Rectal smooth muscle tissue (tissue), 1 donor: ENCODE data around the gene LAMB4.
A peak's percentile ranks its signal among the peaks of the same experiment; 100 is the strongest.

Source experiments
- H3K27ac ChIP-seq: one replicate; pipeline ENCODE4 v1.7.0; 2013; ENCODE audit warnings: low read depth, low read length, inconsistent platforms
- H3K27me3 ChIP-seq: one replicate; pipeline ENCODE4 v1.7.0; 2013; ENCODE audit warnings: low read length; ENCODE audit not compliant: control insufficient read depth, insufficient read depth
- H3K36me3 ChIP-seq: one replicate; pipeline ENCODE4 v1.7.0; 2013; ENCODE audit warnings: low read length; ENCODE audit not compliant: control insufficient read depth, insufficient read depth
- H3K4me1 ChIP-seq: one replicate; pipeline ENCODE4 v1.7.0; 2013; ENCODE audit warnings: low read length; ENCODE audit not compliant: control insufficient read depth, insufficient read depth
- H3K4me3 ChIP-seq: one replicate; pipeline ENCODE4 v1.7.0; 2013; ENCODE audit warnings: low read length
- H3K9ac ChIP-seq: one replicate; pipeline ENCODE4 v1.7.0; 2013; ENCODE audit warnings: low read length

Gene LAMB4

DNA sequence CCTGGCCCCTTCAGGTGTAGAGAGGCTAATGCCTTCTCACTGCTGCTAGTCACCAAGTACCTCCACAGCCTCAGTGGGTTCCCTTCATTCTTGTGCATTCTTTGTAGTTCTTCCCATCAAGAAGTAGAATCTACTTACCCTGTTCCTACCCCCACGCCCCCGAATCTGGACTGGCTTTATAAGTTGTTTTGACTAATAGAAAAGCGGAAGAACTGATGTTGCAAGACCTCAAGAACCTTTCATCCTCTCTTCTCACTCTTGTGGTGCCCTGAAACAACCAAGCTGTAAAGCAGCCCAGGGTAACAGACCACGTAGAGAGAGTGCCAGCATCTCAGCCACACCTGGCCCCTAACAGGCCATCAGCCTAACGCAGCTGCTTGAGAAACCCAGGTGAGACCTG, 104.0 kb downstream of the LAMB4 start:
- H3K36me3 ChIP-seq, result no peaks in the 10 kb centered on the region
- H3K4me3 ChIP-seq, result no peak overlapping the region
- H3K4me1 ChIP-seq, result peaks cover 3% of the 10 kb centered on the region
- no peak overlapping the region for H3K9ac ChIP-seq
- H3K27me3 ChIP-seq, result no peaks in the 10 kb centered on the region
- H3K27ac ChIP-seq, result no peak overlapping the region

DNA sequence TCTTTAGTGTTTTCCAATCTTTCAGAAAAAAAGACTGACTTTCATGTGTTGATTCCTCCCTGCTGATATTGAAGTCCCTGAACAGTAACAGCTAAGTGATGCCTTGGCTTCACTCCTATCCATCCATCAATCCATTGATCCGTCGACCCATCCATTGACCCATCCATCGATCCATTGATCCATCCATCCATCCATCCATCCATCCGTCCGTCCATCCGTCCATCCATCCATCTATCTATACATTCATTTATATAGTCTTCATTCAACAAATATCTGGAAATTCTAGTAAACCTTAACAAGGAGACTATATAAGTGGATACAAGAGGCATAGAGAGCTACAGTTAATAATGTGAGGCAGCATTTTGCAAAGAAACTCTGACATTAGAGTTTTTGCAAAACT, 105.6 kb downstream of the LAMB4 start:
- Histone ChIP-seq H3K36me3 (no peaks in the 10 kb centered on the region), H3K9ac (no peak overlapping the region), H3K27me3 (no peaks in the 10 kb centered on the region), H3K4me1 (peaks cover 3% of the 10 kb centered on the region), H3K27ac (no peak overlapping the region), H3K4me3 (no peak overlapping the region)

DNA sequence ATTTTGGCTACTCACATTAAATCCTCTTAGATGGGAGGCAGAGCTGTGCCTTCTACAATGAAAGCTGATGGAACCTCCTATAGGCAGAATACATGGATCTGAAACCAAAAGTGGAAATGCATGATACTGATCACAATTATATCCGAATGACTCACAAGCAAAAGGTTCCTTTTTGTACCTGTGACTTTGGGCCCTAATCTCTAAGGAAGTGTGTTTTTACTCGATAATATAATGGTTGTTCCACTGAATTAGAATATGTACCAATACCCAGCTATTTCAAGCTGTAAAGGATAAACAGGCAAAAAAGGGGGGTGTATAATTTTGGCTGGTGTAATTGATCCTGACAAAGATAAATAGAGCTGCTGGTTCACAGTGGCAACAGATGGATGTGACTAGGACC, 109.6 kb downstream of the LAMB4 start:
- no peaks in the 10 kb centered on the region for H3K4me1 ChIP-seq
- H3K27me3 ChIP-seq, result no peaks in the 10 kb centered on the region
- no peak overlapping the region for H3K9ac ChIP-seq
- no peak overlapping the region for H3K27ac ChIP-seq
- no peaks in the 10 kb centered on the region for H3K36me3 ChIP-seq
- no peak overlapping the region for H3K4me3 ChIP-seq

DNA sequence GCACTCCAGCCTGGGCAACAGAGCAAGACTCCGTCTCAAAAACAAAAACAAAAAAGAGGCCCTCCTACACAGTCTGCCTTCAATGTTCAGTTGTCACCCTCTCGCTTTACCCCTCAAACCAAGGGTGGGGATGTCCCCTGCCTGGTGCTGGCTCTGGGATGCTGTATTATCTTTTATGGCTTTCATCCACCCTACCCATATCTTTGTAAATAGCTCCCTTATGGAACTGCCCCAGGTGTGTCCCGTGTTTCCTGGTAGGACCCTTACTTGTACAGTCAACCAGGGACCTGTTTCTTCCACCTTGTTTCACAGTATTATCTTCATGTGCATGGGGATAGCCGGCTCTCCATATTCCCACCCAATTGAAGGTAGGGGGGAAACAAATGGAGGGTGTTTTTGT, 111.5 kb downstream of the LAMB4 start:
- Histone ChIP-seq H3K36me3 (no peaks in the 10 kb centered on the region), H3K27ac (no peak overlapping the region), H3K27me3 (no peaks in the 10 kb centered on the region), H3K9ac (no peak overlapping the region), H3K4me1 (peaks cover 10% of the 10 kb centered on the region), H3K4me3 (no peak overlapping the region)

DNA sequence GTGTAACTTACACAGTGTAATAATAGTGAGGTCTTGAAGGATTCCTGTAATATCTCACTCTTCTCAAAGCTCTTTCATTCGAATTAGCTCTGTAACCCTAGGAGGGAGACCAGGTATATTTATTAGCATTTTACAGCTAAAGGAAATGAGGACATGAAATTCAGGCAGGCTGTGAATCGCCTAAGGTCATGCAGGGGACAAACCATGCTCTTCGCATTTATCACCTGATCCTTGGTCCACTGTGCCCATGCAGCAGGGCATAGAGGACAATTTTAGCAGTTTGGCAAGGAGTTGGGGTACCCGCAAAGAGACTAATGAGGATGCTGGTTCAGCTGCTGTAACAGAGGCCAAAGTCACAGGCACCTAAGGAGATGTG, 112.4 kb downstream of the LAMB4 start:
- Histone ChIP-seq H3K9ac (no peak overlapping the region), H3K27ac (no peak overlapping the region), H3K27me3 (no peaks in the 10 kb centered on the region), H3K4me3 (no peak overlapping the region), H3K4me1 (peaks cover 12% of the 10 kb centered on the region), H3K36me3 (no peaks in the 10 kb centered on the region)

DNA sequence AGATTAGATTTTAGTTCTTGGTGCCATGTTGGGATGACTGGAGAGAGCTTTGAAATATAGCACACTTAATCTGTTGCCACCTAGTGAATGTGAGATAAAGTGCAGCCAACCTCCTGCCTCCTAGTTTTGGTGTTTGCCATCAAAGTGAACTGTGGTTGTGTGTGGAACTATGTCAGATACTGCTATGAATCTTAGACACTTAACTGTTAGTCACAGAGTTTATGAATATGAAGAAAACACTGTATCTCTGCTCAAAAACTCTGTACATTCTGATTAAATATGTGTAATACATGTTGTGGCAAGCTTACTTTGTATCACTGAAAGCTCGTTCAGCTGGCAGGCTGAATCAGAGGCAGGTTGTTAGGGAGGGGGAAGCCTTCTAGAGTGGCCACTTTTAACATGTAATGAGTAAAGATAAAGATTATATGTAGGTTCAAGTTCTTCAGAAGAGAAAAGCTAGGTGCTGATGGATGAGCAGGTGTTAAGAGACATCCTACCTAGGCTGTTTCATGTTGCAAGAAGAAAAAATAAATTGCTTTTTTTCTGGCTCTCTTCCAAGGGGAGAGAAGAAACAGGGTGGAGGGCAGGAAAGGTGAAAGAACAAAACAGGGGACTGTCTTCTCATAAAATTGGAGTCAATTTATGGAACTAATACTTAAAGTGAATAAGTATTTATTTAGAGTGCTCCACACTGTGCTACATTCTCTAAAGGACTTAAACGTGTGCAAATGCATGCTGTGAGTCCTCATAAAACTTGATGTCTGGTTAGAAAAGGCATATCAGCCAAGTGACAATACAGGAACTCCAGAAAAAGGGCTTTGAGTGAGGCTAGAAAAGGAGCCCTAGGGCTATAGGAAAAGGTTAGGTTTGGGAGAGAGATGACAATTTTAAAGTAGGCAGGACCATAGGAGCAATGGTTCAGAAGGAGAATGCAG, 113.1 kb downstream of the LAMB4 start:
- no peak overlapping the region for H3K4me3 ChIP-seq
- peaks cover 13% of the 10 kb centered on the region for H3K4me1 ChIP-seq
- H3K9ac ChIP-seq, result no peak overlapping the region
- H3K36me3 ChIP-seq, result no peaks in the 10 kb centered on the region
- peak overlapping the region; percentile 6 for H3K27ac ChIP-seq
- H3K27me3 ChIP-seq, result no peaks in the 10 kb centered on the region

DNA sequence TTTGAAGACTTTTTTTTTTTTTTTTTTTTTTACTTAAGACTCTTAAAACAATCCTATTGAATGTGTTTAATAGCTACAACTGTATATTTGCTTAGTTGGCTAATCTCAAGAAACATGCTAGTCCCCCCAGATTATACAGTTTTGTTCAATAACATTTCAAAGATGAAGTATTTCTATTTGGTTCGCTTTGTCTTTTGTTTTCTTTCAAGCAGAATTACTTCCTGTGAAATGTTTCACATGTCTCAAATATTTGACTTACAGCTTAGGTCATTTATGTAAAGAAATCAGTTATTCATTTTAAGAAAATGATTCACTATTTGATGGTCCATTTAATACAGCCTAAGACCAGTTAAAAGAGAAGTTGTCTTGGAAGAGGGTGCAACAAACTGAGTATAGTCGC, 114.4 kb downstream of the LAMB4 start:
- H3K27ac ChIP-seq, result no peak overlapping the region
- H3K4me1 ChIP-seq, result peaks cover 13% of the 10 kb centered on the region
- no peak overlapping the region for H3K9ac ChIP-seq
- no peak overlapping the region for H3K4me3 ChIP-seq
- no peaks in the 10 kb centered on the region for H3K27me3 ChIP-seq
- H3K36me3 ChIP-seq, result no peaks in the 10 kb centered on the region

DNA sequence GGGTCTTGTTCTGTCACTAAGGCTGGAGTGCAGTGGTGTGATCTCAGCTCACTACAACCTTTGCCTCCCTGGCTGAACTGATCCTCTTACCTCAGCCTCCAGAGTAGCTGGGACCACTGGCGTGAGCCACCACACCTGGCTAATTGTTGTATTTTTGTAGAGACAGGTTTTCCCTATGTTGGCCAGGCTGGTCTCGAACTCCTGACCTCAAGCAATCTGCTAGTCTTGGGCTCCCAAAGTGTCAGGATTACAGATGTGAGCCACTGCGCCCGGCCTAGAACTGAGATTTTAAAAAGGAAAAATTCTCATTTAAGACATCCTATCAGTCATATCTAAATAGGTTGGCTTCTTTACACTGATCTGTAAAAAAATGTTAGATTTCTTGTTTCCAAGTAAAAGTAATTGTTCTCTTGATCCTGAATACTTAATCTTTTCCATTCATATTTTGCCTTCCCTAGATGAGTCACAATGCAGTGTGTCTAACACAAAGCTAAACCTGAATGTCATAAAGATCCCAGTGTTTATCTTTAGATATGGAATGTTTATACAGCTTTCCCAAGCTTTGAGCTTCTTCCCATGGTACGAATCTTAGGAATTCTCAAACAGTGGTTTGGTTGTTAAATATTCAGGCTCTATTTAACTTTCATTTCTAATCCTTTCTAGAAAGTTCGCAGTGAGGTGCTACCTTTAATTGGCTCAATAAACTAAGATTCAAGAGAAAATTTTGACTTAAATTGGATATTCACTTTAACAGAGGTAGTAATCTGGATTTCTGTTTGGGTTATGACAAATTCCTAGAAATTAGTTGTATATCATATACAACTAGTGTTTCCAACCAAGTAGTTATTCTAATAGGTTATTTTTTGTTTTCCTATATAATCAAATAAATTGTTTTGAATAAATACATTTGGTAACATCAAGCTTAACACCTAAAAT, 115.1 kb downstream of the LAMB4 start:
- Histone ChIP-seq H3K4me3 (no peak overlapping the region), H3K9ac (no peak overlapping the region), H3K4me1 (peaks cover 13% of the 10 kb centered on the region), H3K27me3 (no peaks in the 10 kb centered on the region), H3K27ac (peak overlapping the region; percentile 40), H3K36me3 (no peaks in the 10 kb centered on the region)

DNA sequence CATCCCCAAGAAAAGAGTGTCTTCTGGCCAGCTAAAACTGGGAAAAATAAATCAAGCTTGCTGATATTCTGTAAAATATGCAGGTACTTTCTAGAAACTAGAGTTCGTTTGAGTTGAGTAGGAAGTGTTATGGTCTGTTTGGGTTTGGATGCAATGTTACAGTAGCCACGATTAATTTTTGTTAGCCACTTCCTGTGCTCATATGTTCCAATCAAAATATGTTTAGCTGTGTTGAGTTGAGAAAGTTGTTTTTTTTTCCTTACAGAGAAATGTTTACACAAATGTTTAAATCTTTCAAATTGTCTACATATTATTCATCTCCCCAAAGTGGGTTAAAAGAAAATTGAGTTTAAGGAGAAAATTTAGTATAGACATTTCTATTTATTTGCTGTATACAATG, 115.9 kb downstream of the LAMB4 start:
- H3K27me3 ChIP-seq, result no peaks in the 10 kb centered on the region
- H3K36me3 ChIP-seq, result no peaks in the 10 kb centered on the region
- no peak overlapping the region for H3K4me3 ChIP-seq
- H3K9ac ChIP-seq, result no peak overlapping the region
- H3K27ac ChIP-seq, result no peak overlapping the region
- peaks cover 13% of the 10 kb centered on the region for H3K4me1 ChIP-seq

DNA sequence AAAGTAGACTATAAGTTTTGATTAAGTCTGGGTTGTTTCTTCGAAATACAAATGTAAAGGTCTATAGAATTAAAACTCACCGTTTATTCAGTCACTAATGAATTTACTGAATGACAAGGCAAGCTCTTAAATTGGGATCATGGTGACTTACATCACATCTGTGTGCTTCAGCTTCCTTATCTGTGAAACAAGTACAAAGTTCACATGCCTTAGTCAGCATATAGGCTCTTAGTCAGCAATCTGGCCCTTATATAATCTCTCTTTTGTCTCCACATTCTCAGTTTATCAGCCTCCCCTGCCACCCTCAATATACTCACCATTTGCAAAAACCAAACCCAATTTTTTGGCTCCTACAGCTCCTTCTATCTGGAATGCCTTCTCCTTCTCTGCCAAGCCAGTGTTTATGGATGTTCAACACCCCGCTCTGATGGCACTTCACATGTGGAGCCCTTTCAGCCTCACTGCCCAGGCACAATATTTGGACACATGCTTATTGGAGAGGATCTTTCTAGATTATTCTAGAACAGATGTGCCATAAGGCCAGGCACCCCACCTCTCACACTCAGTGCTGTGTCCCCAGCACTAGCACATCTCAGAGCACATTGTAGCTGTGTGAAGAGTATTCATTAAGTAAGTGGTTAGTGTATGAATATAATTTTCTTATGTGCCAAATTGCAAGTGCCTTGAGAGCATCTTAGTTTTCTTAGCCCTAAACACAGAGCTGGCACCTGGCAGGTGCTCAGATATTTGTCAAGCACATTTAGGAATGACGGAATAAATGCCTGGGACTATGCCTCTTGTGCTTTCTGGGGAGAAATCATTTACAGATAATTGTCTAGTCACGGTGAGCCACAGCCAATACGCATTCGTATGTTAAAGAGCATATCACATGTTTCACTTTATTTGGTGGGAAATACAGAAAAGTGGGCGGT, 117.4 kb downstream of the LAMB4 start:
- no peak overlapping the region for H3K4me3 ChIP-seq
- H3K27me3 ChIP-seq, result no peaks in the 10 kb centered on the region
- H3K36me3 ChIP-seq, result no peaks in the 10 kb centered on the region
- peaks cover 13% of the 10 kb centered on the region for H3K4me1 ChIP-seq
- H3K9ac ChIP-seq, result no peak overlapping the region
- H3K27ac ChIP-seq, result no peak overlapping the region

DNA sequence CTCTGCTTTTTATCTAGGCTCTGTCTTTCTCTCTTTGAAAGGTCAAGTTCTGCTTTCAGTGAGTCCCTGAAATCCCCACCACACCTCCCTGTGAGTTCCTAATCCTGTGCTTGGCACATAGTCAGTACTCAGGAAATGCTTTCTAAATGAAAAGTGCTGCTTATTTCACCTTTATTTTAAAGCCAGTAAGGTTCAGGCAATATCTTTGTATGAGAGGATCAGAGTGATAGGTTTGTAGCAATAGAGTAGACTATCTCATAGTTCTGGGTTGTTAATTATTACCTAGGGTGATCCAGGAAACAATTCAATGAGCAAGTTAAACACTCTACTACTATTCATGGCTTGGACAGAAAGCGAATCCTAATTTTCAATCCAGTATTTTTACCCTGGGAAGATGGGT, 119.8 kb downstream of the LAMB4 start:
- no peak overlapping the region for H3K27ac ChIP-seq
- H3K4me1 ChIP-seq, result peaks cover 13% of the 10 kb centered on the region
- no peak overlapping the region for H3K9ac ChIP-seq
- H3K27me3 ChIP-seq, result no peaks in the 10 kb centered on the region
- H3K4me3 ChIP-seq, result no peak overlapping the region
- H3K36me3 ChIP-seq, result no peaks in the 10 kb centered on the region

DNA sequence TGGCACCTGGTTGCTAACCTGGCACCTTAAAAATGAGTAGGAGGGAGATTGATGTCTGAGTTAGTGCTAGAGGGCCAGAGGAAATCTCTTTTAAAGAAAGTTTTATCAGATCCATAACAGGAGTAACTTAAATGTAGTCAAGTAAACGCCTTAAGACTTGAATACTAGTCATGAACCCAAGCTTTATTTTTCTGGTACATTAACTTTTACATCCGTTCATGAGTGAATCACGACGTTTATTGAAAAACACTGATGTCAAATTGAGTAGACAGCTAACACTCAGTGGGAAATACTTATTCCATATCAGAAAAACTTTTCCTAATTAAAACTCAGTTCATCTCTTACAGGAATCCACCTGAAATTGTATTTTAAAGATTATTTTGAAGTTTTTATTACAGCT, 120.3 kb downstream of the LAMB4 start:
- H3K4me3 ChIP-seq, result no peak overlapping the region
- H3K27me3 ChIP-seq, result no peaks in the 10 kb centered on the region
- H3K9ac ChIP-seq, result no peak overlapping the region
- peaks cover 8% of the 10 kb centered on the region for H3K4me1 ChIP-seq
- no peaks in the 10 kb centered on the region for H3K36me3 ChIP-seq
- no peak overlapping the region for H3K27ac ChIP-seq
